Activated naive CD4-positive, alpha-beta T cell treated with anti-CD3 and anti-CD28 coated beads, Interleukin-2, amount 50 U/mL, for 16 hours (primary cell): ENCODE data around the gene SS18L1.

ENCODE experiments used
- DNase-seq: peaks from one replicate; pipeline ENCODE4 v3.0.0-alpha.2; 2020

Gene SS18L1

DNA sequence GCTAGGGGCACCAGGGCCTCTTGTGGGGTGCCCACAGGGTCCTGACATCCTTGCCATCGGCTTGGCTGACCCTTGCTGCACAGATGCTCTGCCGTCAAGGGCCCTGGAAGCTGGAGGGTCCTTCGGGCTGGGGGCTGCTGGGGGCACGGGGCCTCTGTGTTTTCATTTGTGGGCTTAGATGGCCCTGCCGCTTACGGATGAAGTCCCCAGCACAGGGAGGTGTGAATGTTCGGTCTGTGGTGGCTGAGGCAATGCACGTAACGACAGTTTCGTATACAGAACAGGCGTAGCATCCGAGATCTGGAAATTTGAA is 14.5 kb downstream of the SS18L1 start:
- no peak for DNase-seq

DNA sequence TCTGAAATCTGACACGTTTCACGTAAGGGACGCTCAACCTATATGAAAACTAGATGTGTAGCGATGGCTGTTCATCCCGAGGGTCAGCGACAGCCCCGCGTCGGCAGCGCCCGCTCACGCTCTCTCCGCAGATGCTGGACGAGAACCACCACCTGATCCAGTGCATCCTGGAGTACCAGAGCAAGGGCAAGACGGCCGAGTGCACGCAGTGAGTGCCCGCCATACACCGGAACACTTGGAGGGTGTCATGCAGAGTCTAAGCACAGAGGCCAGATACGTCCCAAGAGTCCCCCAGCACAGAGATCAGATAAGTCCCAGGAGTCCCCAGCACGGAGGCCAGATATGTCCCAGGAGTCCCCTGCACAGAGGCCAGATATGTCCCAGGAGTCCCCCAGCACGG is 15.0 kb downstream of the SS18L1 start:
- no peak for DNase-seq

DNA sequence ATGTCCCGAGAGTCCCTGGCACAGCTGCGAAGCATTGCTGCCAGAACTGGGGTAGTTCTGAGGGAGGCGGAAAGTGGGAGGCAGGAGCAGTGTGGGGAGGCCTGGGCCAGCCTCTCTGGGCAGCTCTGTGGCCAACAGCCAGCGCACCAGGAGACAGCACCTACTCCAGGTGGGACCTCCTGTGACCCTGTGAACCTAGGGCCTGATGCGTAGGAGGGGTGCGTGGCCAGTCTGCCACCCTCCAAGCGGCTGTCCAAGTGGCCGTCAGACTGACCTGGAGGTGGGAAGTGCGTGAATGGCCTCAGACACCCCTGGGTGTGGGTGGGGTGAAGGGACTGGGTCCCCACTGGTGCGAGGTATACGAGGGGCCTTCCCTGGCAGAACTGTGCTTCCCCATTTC is 15.5 kb downstream of the SS18L1 start:
- DNase-seq = no peak

DNA sequence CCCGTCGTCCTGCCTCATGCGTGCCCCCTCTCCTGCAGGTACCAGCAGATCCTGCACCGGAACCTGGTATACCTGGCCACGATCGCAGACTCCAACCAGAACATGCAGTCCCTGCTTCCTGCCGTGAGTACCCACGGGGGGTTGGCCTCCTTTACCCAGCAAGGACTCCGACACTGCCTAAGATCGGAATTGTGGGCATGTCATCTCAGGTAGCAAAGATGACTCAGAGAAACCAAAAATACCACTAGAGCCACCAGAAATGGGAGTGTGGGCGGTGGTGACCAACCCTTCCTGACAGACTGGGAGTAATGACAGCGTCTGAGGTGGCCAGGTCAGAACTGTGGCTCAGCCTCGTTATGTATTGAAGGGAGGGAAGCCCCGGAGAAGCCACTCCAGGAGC is 16.3 kb downstream of the SS18L1 start:
- DNase-seq = no peak

DNA sequence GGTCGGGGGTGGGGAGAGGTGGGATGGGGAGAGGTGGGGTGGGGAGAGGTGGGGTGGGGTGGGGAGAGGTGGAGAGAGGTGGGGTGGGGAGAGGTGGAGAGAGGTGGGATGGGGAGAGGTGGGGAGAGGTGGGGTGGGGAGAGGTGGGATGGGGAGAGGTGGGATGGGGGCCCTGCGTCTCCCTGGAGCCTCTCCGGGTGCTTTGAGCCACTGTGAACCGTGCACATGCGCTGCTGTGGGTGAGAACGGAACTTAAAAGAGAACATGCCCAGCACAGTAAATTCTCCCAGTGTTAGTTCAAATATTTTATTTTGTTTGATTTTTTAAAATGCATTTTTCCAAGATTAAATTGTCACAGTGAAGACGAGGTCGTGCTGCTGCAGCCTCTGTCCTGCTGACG is 16.7 kb downstream of the SS18L1 start:
- no peak for DNase-seq

DNA sequence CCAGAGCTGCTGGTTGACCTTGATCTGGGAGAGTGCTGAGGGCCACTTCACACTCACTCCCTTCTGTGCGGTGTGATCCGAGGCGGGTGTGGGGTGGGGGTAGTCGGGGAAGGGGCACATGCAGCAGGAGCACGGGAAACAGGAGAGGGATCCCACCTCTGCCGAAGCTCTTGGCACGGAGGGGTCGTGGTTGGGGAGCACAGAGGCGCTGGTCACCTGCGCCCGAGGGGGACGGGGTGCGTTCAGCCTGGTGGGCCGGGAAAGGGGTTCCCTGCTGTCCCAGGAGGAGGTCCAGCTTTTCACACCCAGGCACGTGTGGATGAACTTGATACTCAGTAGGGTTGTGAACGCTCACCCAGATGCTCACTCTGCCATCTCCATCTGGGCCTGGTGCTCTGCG is 17.3 kb downstream of the SS18L1 start:
- DNase-seq = no peak

DNA sequence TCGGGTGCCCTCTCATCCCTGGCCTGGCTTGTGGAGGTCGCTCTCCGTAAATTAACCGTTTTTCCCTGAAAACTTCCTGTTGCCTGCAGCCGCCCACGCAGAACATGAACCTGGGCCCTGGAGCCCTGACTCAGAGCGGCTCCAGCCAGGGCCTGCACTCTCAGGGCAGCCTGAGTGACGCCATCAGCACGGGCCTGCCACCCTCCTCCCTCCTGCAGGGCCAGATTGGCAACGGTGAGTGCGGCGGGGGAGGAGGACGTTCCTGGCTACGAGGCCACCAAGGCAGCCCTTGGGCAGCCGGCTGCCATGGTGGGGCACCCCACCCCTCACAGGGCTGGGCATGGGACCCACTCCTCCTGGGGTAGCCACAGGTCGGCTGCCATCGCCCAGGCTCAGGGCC is 17.8 kb downstream of the SS18L1 start:
- DNase-seq = no peak

DNA sequence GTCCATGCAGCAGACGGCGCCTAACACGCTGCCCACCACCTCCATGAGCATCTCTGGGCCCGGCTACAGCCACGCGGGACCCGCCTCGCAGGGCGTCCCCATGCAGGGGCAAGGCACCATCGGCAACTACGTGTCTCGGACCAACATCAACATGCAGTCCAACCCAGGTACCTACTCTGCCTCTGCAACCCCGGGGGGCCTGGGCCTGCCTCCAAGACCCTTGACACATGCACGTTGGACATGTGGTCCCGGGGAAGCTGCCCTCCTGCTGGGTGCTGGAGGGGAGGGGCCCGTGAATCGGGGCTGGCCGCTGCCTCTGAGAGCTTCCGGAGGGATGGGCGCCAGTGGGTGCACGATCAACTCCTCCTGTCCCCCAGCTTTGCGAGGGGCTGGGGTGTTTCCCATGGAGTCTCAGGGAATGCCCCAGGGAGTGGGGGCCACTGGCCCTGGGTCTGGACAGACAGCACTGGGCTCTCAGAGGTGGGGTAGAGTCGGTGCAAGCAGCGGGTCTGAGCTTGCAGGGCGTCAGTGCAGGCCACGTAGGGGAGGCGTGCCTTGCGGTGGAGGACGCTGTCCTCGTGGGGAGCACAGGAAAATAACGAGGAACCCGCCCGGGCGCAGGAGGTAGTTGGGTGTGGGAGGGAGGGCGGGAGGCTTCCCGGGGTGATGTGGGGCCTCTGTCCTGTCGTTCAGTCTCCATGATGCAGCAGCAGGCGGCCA is 19.4 kb downstream of the SS18L1 start:
- DNase-seq = no peak

DNA sequence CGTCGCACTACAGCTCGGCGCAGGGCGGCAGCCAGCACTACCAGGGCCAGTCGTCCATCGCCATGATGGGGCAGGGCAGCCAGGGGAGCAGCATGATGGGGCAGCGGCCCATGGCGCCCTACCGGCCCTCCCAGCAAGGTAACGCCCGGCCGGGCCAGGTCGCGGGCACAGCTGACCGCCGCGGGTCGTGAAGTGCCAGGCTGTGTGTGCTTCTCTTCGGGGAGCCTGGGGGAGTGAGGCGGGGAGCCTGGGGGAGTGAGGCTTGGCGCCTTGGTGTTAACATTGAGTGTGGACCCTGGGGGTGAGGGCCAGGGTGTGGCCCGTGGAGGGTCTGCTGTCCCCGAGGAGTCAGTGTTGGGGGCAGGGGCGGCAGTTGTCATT is 19.9 kb downstream of the SS18L1 start:
- no peak for DNase-seq

DNA sequence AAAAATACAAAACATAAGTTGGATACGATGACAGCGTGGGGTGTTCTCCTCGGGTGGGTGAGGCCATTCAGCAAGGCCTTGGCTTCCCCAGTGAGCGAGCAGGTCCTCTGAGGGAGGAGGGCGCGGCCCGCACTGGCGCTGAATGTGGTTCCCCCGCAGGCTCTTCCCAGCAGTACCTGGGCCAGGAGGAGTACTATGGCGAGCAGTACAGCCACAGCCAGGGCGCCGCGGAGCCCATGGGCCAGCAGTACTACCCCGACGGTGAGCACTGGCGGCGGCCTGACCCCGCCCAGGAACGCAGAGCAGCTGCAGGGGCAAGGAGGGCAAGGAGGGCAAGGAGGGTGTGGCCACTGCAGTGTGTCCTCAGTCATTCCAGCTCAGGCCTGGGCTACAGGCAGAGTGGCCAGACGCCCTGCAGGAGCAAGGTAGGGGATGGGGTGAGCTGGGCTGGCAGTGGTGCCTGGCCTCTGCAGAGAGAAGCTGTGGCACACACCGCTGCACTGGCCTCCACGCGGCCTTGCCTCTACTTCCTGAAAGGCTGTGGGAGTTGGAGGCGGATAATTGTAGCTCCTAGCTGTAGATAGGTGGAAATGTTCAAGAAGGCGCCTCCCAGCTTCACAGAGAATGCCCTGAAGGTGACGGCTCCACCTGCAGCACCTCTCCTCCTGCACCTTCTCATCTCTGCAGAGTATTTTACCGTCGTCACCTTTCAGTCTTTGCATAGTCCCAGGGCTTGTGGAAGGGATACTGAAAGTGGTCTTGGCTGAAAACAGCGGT is 20.6 kb downstream of the SS18L1 start:
- no peak for DNase-seq

DNA sequence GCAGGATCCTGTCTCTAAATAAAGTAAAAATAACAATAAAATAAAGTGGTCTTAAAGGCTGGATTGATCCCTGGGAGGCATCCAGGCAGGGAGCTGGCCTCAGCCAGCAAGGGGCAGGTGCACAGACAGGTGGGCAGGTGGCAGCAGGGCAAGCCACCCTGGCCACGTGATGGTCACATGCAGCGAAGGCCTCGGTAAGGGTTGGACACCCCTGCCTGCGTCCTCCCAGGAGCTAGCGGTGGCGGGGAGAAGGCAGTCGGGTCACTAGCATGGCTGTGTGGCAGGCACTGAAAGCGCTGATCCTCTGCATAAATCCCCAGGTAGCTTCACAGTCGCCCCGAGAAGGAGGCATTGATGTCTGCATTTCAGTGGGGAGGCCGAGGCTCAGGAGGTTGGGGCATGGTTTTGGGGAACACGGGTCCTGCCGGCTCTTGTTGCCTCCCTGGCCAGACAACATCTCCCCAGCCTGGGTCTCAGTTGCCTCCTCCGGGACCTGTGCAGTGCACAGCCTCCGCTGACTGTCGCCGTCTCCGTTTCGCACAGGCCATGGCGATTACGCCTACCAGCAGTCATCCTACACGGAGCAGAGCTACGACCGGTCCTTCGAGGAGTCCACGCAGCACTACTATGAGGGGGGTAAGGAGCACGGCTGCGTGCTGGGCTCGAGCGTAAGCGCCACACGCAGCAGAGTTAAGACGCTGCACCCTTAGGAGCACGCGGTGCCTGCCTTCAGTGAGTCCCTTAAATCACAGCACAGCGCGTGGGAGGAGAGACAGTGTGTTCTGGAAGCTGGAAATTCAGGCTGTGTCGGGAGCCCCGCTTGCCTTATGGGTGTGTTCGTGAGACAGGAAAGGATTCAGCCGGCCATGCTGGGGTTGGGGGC is 21.6 kb downstream of the SS18L1 start:
- no peak for DNase-seq

DNA sequence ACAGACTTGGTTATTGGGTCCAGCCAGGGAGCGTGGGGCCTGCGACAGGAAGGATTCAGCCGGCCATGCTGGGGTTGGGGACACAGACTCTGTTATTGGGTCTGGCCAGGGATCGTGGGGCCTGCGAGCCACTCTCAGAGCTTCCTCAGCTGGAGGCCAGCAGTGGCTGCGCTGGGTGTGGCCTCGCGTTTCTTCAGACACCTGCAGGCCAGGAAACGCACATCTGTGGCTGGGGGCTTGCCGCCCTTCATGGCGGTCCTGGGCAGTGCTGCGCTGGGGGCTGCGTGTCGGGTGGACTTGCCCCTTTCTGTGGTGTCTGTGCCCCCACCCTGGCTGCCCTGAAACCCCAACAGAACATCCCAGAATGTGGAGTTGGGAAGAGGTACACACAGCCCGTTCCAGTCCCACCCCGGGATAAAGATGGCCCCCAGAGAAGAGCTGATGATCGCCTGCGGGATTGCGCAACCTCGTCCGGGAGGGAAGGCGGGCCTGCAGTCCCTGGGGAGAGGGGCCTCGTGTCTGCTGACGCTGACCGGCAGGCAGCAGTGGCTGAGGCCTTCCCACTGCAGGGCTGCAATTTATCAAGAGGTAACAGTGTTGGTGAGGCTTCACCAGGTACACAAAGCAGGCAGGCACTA is 22.3 kb downstream of the SS18L1 start:
- no peak for DNase-seq

DNA sequence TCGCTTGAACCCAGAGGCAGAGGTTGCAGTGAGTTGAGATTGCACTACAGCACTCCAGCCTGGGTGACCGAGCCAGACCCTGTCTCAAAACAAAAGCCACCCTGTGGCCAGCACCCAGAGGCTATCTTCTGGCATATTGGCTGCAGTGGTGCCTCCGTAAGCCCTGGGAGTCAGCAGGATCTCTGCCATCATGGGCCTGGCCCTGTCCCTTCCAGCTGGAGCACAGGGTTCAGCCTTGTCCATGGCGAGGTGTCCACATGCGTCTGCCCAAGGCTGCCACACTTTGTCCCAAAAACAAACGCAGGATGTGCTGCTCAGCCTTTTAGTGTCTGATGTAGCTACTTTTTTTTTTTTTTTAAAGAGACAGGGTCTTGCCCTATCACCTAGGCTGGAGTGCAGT is 23.9 kb downstream of the SS18L1 start:
- DNase-seq = no peak

DNA sequence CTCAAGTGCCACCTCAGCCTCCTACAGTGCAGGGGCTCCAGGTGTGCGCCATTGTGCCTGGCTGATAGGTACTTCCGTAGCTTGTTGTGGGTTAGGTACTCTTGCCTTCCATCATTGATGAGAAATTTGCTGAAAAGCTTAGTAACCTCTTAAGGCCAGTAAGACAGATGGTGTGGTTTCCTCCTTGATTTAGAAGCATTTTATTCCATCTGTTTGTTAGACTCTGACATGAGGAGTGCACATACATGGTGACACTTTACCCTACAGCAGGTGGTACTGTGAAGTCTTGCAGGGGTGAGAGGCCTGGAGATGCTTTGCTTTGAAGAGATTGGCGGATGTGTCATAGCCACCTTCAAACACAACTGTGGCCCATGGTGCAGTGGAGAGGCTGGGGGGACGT is 24.5 kb downstream of the SS18L1 start:
- DNase-seq = no peak

DNA sequence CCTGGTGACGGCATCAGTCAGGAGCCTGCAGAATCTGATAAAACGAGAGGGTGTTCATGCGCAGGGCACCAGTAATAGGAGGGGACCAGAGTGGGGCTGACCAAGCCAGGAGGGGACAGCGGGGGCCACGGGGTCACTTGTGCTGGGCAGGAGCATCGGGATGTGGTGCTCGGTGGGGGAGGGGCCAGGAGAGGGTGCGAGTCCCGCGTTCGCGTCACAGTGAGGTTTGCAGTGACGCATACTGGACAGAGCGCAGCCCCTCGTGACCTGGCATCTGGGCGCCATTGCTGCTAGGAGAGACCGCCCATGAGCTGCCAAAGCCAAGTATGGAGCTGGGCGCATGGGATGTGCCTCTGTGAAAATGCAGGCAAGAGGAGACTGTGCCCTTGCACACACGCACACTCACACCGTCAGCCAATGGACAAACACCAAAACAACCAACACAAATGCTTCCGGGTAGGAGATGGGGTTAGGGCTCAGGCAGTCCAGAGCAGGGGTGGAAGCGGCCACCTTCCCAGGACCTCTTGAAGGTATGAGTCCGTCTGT is 25.4 kb downstream of the SS18L1 start:
- no peak for DNase-seq

DNA sequence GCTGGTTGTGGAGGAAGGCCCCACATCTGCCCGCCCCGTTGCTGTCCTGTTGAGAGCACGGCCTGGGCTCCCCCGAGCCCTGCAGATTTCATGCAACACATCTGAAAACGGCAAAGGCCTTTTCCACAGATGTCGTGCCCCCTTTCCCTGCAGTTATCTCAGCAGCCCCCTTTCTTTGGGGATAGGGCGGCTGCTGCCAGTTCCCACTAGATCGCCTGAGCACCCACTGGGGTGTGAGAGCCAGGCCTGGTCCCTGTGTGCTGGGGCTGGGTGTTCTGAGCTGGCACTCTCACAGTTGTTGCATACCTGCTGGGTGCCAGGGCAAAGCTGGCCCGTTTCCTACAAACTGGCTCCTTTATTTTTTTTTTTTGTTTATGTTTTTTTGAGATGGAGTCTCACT is 27.0 kb downstream of the SS18L1 start:
- DNase-seq = no peak

DNA sequence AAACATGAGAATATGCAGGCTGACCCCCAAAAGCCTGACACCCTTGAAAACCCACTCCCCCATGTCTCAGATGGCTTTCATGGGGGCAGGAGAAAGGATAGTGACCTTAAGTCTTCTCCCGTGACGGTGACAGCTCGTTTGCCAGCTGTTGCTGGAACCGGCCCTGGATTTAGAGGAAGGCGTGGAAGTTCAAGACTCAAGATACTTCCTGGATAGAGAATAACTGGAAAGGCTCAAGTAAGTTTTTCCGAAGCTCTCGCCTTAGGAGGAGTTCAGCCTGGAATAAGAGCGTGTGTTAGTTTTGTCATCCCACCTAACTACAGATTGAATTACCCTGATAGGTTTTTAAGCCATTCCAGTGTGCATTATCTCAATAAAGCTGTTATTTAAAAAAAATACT is 27.7 kb downstream of the SS18L1 start:
- DNase-seq = no peak

DNA sequence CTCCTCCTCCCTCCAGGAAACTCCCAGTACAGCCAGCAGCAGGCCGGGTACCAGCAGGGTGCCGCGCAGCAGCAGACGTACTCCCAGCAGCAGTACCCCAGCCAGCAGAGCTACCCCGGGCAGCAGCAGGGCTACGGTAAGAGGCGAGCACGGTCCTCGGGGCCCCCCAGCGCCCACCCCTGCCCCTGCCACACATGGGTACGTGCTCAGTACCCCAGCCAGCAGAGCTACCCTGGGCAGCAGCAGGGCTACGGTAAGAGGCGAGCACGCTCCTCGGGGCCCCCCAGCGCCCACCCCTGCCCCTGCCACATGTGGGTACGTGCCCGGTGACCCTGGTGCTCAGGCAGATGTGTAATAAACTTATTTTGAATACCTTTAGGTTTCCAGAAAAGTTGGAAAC is 29.1 kb downstream of the SS18L1 start:
- no peak for DNase-seq

DNA sequence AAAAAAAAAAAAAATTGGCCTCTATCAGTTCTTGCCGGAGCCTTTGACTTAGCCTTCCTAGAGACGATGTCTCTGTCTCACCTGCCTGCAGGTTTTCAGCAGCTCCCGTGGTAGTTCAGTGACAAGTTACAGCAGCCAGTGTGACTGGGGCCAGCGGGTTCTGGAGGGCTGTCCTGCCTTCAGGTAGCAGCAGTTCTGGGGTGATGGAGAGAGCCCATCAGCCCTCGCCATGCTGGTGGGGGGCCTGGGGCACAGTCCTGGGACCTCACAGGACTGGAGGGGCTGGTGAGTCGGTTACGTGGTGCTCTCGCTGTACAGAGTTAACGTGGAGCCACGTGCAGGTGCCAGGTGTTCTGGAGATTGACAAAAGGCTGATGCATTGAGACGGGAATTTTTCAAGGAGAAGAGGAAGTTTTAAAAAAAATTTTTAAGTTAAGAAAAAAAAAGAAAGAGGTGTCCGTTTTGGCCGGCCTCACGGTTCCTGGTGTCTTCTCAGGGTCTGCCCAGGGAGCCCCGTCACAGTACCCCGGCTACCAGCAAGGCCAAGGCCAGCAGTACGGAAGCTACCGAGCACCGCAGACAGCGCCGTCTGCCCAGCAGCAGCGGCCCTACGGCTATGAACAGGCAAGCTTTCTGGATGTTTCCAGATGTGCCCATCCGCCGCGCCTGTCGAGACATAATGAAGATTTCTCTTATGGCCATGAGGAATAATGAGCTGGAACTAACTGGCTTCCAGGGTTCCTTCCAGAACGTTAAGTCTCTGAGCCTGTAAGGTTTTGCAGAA is 30.6 kb downstream of the SS18L1 start:
- no peak for DNase-seq

DNA sequence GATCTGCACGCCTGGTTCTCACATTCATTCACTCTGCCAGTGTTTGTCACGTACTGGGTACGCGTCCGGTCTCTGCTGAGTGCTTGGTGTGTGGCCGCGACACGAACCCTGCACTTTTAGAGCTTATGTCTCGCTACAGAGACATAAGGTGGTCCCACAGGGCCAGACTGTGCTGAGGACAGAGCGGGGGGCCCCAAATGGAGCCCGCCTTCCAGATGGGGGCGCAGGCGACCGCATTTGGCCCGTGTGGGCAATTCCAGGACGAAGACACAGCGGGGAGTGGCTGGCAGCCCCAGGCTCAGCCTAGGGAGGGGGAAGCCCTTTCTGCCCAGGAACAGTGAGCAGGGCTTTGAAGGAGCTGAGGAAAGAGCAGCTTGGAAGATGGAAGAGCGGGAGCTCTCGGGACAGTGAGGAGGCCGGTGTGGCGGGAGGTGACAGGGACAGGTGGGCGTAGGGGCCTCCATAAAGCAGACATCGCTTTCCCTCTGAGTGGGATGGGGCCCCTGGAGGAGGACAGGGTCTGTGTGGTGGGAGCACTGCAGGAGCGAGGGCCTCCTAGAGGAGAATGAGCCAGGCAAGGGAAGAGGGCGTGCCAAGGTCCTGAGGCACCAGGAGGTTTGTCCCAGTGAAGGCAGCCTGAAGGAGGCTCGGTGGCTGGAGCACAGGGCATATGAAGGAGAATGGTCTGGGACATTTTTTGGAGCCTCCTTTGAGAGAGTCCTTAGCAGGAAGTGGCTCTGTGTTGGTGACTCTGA is 31.5 kb downstream of the SS18L1 start:
- DNase-seq = no peak

DNA sequence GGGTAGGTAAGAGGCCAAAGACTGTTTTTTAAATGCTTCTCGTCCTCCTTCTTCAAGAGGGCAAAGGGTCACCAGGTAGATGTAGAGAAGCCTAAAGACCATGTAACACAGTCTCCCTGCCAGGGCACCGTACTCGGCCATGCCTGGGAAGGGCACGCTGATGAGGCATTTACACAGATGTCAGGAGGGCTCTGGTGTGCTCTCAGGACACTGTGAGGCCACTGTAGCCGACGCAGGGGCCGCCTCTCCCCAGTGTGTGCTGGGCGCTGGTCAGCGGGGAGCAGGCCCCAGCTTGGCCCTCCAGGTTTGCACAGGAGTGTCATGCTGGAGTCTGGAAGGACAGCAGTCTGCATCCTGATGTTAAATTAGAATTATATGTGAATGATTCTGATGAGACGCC is 32.1 kb downstream of the SS18L1 start:
- DNase-seq = no peak

DNA sequence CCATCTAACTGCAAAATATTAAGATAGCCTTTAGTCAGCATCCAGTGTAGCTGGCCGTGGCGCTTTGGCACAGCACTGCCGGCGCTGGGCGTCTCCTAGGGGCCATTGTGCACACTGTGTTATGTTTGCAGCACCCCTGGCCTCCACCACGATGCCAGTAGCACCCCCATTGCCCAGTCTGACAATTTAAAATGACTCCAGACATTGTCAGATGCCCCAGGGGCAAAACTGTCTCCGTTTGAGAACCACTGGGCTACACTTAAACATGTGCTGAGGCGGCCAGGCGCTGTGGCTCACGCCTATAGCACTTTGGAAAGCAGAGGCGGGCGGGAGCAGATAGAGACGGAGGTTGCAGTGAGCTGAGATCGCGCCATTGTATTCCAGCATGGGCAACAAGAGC is 33.3 kb downstream of the SS18L1 start:
- DNase-seq = no peak
